ENCODE data around the gene NTRK2. TPM values are rescaled to one million over a fixed set of nuclear protein-coding genes. Genes with fewer than 3 reads are reported as not detected.
A peak's percentile ranks its signal among the peaks of the same experiment; 100 is the strongest.

NTRK2 gene
- total and polyA plus RNA-seq, 2 experiments from 2014 or later = 0.03 TPM; not detected in 1

- no peaks in the 10 kb centered on the region for H3K9me3 Mint-ChIP-seq
- H3K4me1 ChIP-seq (ENCODE audit: insufficient read depth) = peaks cover 7% of the 10 kb centered on the region
- no peak overlapping the region for H3K27ac Mint-ChIP-seq
- H3K4me3 ChIP-seq = no peak overlapping the region
- H3K4me3 Mint-ChIP-seq = no peak overlapping the region
- peaks cover 13% of the 10 kb centered on the region for H3K4me1 Mint-ChIP-seq
- peak overlapping the region; percentile 53; the same call in 1 of the 2 replicates for H2AFZ ChIP-seq
- DNase-seq (ENCODE audit: low spot score) = no peak
- H3K4me2 ChIP-seq = no peak overlapping the region
- no peak for TF ChIP-seq ZNF462 (CRISPR knock-in tag; IDR thresholded peaks at IDR 0.05)
- TF ChIP-seq, protein P1, sequence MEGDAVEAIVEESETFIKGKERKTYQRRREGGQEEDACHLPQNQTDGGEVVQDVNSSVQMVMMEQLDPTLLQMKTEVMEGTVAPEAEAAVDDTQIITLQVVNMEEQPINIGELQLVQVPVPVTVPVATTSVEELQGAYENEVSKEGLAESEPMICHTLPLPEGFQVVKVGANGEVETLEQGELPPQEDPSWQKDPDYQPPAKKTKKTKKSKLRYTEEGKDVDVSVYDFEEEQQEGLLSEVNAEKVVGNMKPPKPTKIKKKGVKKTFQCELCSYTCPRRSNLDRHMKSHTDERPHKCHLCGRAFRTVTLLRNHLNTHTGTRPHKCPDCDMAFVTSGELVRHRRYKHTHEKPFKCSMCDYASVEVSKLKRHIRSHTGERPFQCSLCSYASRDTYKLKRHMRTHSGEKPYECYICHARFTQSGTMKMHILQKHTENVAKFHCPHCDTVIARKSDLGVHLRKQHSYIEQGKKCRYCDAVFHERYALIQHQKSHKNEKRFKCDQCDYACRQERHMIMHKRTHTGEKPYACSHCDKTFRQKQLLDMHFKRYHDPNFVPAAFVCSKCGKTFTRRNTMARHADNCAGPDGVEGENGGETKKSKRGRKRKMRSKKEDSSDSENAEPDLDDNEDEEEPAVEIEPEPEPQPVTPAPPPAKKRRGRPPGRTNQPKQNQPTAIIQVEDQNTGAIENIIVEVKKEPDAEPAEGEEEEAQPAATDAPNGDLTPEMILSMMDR (conservative IDR thresholded peaks at IDR 0.05; ENCODE audit: low read depth in 2 of 2) = no peak
- no peak for TF ChIP-seq CREB1 (CRISPR knock-in tag; IDR thresholded peaks at IDR 0.05; ENCODE audit: low read depth)
- TF ChIP-seq ZNF331 (CRISPR knock-in tag; IDR thresholded peaks at IDR 0.05; ENCODE audit: low read depth) = no peak
- TF ChIP-seq EZH2phosphoT487 (IDR thresholded peaks at IDR 0.05; ENCODE audit: unreplicated experiment) = no peak
- no peak for TF ChIP-seq EZH2 (IDR thresholded peaks at IDR 0.05; ENCODE audit: low read depth, unreplicated experiment)
- no peak for TF ChIP-seq JUNB (IDR thresholded peaks at IDR 0.05; ENCODE audit: unreplicated experiment)
- TF ChIP-seq STAT1 (IDR thresholded peaks at IDR 0.05; ENCODE audit: unreplicated experiment) = no peak
- no peak for TF ChIP-seq NANOG (IDR thresholded peaks at IDR 0.05; ENCODE audit: borderline replicate concordance)
- no peak for TF ChIP-seq ZNF114 (CRISPR knock-in tag; IDR thresholded peaks at IDR 0.05)
- TF ChIP-seq POLR2AphosphoS5 (IDR thresholded peaks at IDR 0.05; ENCODE audit: low read depth) = no peak
- TF ChIP-seq ETS1 (IDR thresholded peaks at IDR 0.05) = no peak
- TF ChIP-seq, protein P2, sequence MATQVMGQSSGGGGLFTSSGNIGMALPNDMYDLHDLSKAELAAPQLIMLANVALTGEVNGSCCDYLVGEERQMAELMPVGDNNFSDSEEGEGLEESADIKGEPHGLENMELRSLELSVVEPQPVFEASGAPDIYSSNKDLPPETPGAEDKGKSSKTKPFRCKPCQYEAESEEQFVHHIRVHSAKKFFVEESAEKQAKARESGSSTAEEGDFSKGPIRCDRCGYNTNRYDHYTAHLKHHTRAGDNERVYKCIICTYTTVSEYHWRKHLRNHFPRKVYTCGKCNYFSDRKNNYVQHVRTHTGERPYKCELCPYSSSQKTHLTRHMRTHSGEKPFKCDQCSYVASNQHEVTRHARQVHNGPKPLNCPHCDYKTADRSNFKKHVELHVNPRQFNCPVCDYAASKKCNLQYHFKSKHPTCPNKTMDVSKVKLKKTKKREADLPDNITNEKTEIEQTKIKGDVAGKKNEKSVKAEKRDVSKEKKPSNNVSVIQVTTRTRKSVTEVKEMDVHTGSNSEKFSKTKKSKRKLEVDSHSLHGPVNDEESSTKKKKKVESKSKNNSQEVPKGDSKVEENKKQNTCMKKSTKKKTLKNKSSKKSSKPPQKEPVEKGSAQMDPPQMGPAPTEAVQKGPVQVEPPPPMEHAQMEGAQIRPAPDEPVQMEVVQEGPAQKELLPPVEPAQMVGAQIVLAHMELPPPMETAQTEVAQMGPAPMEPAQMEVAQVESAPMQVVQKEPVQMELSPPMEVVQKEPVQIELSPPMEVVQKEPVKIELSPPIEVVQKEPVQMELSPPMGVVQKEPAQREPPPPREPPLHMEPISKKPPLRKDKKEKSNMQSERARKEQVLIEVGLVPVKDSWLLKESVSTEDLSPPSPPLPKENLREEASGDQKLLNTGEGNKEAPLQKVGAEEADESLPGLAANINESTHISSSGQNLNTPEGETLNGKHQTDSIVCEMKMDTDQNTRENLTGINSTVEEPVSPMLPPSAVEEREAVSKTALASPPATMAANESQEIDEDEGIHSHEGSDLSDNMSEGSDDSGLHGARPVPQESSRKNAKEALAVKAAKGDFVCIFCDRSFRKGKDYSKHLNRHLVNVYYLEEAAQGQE (IDR thresholded peaks at IDR 0.05; ENCODE audit: unreplicated experiment) = no peak
- H3K79me2 ChIP-seq (replicated peaks; ENCODE audit: insufficient read depth) = no peaks in the 10 kb centered on the region
- H3K36me3 Mint-ChIP-seq (ENCODE audit: low read depth) = no peaks in the 10 kb centered on the region
- no peak for ATAC-seq
- no peak overlapping the region for H3K27ac ChIP-seq (ENCODE audit: low read depth)
- no peaks in the 10 kb centered on the region for H3K27me3 ChIP-seq (ENCODE audit: insufficient read depth)
- peaks cover 2% of the 10 kb centered on the region for H3K27me3 Mint-ChIP-seq (ENCODE audit: insufficient read depth, low read depth, poor library complexity)
- H3K36me3 ChIP-seq (ENCODE audit: insufficient read depth) = no peaks in the 10 kb centered on the region
- no peaks in the 10 kb centered on the region for H4K20me1 ChIP-seq (replicated peaks; ENCODE audit: insufficient read depth)
- H3K9me2 ChIP-seq (ENCODE audit: insufficient read depth) = no peaks in the 10 kb centered on the region
- H3F3A ChIP-seq (replicated peaks; ENCODE audit: low read depth) = no peaks in the 10 kb centered on the region
Observed at GRCh38 chr9:84718476-84718875, 48.9 kb downstream of the NTRK2 start.

Data from GM23338 (cell line).